ENCODE measurements around the gene HLA-E.
"Not testable (repeated sequence)": the region's sequence is repeated elsewhere in the genome, so short reads cannot be mapped to it uniquely, and the experiment has no call there.

HLA-E gene

DNA sequence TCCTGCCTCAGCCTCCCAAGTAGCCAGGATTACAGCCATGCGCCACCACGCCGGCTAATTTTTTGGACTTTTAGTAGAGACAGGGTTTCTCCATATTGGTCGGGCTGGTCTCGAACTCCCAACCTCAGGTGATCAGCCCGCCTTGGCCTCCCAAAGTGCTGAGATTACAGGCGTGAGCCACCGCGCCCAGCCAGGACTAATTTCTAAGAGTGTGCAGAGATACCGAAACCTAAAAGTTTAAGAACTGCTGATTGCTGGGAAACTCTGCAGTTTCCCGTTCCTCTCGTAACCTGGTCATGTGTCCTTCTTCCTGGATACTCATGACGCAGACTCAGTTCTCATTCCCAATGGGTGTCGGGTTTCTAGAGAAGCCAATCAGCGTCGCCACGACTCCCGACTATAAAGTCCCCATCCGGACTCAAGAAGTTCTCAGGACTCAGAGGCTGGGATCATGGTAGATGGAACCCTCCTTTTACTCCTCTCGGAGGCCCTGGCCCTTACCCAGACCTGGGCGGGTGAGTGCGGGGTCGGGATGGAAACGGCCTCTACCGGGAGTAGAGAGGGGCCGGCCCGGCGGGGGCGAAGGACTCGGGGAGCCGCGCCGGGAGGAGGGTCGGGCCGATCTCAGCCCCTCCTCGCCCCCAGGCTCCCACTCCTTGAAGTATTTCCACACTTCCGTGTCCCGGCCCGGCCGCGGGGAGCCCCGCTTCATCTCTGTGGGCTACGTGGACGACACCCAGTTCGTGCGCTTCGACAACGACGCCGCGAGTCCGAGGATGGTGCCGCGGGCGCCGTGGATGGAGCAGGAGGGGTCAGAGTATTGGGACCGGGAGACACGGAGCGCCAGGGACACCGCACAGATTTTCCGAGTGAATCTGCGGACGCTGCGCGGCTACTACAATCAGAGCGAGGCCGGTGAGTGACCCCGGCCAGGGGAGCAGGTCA is at the start of gene HLA-E:
Gene HLA-E (plus strand): TSS at position 429 of the 945 bp plus-strand sequence. CDS start 23 bp downstream, at position 452.
- DNase-seq (ENCODE audit: low read depth in 2 of 2): peak; percentile 78 to 91

DNA sequence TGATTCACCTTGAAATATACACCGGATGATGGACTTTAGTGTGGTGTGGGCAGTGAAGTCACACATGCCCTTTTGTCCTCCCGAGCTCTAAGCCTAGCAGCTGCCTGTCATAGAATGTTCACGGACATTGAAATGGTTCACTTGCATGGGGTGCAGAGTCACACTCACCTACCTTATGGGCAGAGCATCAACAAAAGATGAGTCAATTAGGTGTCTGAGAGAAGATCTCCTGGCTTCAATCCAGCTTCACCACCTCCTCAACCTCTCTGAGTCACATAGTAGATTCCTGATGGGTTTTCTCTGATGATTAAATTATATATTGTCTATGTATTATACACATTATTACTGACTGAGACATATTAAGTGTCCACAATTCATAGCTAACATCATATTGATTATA is 48.1 kb upstream of the HLA-E start:
- no peak for DNase-seq (ENCODE audit: low read depth in 2 of 2)

DNA sequence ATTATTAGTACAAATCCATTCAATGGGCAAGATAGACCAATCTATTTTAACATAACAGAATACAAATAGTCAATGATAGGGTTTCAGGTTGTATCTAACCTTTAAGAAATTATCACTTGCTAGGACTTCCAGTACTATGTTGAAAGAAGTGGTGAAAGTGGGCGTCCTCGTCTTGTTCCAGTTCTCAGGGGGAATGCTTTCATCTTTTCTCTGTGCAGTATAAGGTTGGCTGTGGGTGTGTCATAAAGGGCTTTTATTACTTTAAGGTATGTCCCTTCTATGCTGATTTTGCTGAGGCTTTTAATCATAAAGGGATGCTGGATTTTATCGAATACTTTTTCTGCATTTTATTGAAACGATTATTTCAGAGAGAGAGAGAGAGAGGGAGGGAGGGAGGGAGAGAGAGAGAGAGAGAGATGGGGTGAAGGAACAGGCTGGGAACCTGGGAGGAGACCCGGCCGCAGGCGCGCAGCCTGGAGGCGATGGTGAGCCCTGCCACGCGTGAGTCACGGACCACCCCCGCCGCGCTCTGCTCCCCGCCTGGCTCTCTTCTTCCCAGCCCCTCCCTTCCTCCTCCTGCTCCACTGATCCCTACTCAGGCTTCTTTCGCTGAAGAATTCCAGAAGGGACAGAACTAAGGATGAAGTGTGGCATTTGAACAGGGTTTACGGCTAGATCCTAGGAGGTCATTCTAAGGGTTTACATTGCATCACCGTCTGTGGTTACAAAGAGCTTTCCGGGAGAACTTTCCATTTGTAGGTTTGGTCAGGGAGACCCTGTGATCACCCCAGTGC is 45.5 kb upstream of the HLA-E start:
- DNase-seq (ENCODE audit: low read depth in 2 of 2): no peak

DNA sequence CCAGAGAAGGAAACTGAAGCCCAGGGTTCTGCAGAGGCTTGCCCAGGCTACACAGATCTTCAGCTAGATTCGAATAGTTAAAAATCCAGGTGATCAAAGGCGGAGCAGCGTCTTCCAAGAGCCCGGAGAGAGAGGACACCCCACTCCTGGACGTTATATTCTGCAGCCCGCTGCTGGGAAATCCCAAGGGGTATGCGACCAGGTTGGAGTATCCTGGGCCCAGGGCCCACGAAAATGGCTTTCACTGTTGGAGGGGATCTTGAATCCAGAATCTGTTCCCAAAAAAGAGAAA is 44.9 kb upstream of the HLA-E start:
- no peak for DNase-seq (ENCODE audit: low read depth in 2 of 2)

DNA sequence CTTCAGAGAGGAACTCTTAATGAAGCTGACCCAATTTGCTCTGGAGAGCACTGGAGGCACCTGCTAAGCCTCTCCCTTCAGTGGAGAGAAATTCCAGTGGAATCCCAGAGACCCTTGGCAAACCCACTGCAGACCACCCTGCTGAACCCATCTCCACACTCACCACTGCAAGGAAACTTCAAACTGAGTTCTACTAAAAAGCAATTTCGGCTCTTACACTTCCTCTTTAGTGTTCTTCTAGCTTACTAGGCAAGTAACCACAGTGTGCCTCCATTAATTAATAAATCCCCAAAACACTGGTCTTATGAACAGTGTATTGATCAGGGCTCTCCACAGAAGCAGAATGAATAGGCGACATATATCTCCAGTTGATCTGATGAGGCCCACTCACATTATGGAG is 43.0 kb upstream of the HLA-E start:
- DNase-seq (ENCODE audit: low read depth in 2 of 2): no peak

DNA sequence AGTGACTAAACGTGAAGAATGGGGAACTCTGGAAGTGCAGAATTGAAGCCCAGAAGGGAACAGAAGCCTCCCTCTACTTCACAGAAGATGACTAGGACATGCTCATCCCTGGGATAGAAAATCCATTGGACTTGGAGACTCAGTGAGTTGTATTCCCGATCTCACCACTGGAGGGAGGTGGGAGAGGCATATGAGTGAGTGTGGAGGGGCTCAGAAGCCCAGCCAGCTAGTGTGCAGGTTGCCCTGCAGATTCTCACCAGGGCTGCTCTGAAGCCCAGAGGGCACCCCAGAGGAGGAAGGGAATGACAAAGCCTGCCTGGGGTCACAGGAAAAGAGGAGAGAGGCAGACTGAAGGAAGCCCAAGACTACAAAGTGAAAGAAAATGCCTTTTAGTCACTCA is 42.1 kb upstream of the HLA-E start:
- DNase-seq (ENCODE audit: low read depth in 2 of 2): no peak

DNA sequence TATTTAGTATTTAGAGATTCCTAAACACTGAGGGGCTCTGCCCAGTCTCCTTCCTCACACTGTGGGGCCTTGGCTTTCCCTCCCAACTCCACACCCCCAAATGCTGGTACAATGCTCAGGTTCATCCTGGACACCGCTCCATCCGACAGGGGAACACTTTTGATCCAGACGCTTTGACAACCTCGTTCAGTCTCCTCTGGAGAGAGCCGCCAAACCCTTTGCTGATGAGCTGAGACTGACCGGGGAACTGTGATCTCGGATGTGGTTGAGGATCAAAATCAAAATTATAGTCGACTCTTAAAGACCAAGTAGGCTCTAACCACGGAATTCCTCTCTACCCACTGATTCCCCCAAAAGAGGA is 38.8 kb upstream of the HLA-E start:
- no peak for DNase-seq (ENCODE audit: low read depth in 2 of 2)

DNA sequence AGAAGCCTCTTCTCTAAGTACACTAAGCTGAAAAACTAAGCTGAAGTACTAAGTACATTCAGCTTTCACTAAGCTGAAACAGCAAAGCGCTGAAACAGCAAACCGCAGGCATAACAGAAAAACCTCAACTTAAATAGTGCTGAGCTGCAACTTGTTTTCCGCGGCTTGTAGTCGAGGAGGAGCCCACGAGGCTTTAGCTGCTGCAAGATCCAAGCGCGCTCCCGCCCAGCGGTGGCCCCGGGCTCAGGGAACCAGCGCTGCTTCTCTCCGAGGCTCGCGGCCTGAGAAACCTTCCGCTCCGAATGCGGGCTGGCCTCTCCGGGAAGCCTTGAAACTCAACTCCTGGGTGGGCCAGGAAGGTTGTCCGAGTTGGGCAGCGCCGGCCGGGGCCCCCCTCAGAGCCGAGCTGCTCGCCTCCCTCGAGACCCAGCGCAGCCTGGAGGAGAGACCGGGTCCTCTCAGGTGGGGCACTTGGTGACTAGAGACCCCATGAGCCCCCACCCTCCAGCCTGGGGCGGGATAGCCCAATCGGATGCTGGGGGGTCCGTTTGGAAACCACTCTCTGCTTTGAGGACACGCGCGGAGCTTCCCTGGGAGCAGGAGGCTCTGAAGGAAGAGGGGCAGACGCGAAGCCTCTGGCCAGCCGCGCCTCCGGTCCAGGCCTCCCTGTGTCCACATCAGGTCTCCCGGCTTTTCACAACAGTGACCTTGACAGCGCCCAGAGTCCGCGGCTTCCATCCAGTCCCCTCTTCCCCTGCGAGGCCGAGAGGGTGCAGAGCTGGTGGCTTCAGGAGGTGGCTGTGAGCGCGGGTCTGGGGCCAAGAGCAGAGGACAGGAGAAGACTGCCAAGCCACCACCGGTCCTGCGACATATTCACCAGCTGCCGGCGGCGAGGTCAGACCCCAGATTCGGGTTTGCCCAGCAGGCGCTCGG is 38.1 kb upstream of the HLA-E start:
- peak; percentile 31 to 39 for DNase-seq (ENCODE audit: low read depth in 2 of 2)

DNA sequence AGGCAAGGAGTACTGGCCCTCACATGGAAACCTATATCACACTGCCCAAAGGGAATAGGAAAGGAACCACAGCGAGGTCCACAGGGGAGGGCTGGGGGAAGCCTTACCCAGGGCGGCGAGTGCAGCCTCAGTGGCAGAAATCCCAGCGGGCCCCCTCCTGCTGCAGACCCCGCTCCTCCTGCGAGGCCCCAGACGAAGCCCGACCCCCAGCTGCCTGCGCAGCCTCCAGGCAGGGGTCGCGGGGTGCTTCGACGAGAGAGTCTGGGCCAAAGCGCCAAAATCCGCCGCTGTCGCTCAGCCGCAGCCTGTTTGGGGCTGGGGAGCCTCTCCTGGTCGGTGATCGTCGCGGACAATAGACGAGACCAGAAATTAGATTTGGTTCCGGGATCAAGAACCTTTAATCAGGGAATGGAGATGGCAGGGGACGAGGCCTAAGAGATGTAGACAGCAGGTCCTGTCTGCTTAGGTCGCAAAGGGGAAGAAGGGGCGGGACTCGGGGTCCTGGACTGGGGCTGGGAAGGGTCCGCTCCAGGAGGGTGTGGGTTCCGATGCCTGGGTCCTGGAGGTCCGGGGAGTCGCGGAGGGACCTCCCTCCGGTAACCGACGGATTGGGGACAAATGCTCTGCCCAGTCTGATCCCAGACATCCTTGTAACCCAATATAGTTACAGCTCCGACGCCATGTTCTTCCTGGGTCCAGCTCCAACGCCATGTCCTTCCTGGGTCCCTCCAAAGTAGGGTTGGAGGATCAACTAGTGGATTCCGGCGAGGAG is 36.4 kb upstream of the HLA-E start:
- no peak for DNase-seq (ENCODE audit: low read depth in 2 of 2)

DNA sequence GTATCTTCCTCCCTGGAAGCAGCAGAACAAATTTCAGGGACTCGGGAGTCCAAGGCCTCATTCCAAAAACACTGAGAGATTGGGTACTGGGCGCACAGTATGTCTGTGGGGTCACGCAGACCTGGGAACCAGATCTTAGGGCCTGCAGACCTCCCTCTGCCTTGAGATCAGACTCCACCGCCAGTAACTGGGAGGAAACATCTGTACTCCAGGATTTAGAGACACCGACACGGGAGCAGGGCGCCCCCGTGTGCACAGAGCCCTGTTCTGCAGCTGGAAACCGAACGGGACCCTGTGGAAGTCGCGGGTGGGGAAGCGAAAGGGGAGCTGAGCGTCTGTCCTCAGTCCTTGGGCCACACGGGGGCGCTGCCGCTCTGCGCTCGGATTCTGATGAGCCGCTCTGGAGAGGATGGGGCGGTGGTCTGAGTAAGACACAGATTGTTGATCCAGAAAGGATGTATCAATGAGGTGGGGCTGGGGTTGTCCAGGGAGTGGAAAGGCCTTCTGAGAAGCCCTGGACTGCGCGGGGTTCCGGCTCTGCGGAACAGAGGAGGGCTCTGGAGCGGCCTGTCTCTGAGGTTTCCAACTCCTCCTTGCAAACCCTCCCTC is 35.7 kb upstream of the HLA-E start:
- DNase-seq (ENCODE audit: low read depth in 2 of 2): peak; percentile 64 to 74

DNA sequence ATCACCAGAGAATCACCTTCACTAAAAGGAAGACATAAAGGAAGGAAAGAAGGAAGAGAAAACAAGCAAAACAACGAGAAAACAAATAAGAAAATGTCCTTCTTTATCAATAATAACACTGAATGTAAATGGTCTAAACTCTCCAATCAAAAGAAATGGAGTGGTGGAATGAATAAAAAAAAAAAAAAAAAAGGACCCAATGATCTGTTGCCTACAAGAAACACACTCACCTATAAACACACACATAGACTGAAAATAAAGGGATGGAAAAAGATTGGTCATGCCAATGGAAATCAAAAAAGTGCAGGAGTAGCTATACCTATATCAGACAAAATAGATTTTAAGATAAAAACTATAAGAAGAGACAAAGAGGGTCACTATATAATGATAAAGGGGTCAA is 30.2 kb upstream of the HLA-E start:
- no peak for DNase-seq (ENCODE audit: low read depth in 2 of 2)

DNA sequence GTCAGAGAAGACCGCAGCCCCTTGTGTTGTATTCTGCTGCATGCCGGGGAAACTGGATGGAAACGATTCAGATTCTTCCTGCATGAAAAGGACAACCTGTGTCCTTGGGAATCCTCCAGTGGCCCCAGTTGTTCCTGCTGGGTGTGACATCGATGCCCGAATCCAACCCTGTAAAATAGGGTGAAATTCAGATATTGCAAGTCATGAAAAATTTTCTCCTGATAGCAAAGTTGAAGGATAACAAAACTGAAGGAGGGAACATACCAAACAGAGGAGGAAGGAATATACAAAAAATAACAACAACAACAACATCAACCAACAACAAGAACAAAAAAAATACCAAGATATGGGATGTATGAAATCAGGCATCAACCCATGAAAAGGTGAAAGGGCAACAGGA is 28.3 kb upstream of the HLA-E start:
- DNase-seq (ENCODE audit: low read depth in 2 of 2): no peak

DNA sequence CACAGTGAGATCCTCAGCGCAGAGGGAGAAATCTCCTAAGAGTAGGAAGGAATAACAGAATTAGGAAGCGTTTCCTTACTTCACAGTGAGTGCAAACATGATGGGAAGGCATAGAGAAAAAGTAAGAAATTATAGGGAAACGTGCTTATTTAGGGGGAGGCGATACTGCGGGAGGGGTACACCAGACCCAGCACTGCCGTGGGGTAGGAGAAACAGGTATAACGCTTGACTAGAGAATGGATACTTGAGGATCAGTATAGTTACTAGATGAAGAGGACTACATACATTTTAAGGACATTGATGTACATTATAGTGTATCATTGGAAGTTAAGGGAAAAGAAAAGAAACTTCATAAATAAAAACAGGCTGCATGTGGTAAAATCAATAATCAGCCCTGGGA is 26.8 kb upstream of the HLA-E start:
- no peak for DNase-seq (ENCODE audit: low read depth in 2 of 2)

DNA sequence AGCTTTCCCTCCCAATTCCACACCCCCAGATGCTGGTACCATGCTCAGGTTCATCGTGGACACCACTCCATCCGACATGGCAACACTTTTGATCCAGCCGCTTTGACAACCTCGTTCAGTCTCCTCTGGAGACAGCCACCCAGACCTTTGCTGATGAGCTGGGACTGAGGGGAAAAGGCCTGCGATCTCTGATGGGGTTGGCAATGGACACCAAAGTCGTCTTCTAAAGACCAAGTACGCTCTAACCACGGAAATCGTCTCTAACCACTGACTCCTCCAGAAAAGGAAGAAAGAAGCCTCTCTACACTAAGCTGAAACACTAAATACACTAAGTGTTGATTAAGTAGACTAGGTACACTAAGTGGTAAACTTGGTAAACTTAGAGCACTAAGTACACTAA is 26.1 kb upstream of the HLA-E start:
- no peak for DNase-seq (ENCODE audit: low read depth in 2 of 2)

DNA sequence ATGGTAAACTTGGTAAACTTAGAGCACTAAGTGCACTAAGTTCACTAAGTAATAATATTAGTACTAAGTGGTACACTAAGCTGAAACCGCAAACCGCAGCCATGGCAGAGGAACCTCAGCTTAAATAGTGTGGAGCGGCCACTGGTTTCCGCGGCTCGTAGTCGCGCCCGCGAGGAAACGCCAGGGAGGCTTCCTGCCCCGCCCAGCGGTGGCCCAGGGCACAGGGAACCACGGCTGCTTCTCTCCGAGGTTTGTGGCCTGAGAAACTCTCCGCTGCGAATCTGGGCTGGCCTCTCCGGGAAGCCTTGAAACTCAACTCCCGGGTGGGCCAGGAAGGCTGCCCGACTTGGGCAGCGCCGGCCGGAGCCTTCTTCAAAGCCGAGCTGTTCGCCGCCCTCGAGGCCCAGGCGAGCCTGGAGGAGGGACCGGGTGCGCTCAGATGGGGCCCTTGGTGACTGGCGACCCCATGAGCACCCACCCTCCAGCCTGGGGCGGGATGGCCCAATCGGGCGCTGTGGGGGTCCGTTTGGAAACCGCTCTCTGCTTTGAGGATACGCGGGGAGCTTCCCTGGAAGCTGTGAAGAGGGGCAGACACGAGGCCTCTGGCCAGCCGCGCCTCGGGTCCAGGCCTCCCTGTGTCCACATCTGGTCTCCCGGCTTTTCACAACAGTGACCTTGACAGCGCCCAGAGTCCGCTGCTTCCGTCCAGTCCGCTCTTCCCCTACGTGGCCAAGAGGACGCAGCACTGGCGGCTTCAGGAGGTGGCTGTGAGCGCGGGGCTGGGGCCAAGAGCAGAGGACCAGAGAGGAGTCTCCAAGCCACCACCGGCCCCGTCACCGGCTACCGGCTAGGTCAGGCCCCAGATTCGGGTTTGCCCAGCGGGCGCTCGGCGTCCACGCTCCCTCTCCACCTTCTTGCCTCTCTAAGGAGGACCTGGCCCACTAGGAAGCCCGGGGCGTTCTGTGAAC is 25.4 kb upstream of the HLA-E start:
- peak in 1 of 2 donors; percentile 39 for DNase-seq (ENCODE audit: low read depth in 2 of 2)

DNA sequence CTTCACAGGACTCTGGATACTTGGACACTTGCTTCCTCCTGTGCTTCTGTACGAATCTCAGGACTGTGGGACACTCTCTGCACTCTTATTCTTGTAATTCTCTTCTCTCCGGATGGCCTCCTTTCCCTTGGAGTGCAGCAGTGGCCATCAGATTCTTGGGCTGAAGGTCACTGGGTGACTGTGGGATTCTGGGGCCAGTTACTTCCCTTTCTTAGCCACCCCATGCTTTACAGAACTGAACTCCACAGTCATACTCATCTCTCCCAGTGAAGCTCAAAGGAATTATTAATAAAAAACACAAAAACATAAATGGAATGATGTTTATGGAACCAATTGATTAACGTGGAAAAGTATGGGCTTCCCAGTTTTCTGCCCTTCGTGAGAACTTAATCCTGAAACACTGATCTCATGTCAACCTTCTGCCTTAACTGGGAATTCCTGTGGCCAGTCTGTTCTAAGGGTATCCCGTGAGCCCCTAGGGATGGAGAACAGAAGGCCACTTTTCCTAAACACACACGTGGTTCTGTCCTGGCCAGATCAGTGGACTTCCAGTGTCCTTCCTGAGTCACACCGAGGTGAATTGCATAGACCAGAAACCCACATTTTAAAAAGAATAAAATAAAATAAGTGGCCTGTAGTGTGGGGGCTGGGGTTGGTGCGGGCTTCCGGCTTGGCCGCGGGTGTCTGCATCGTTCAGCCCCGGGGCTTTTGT is 23.6 kb upstream of the HLA-E start:
- DNase-seq (ENCODE audit: low read depth in 2 of 2): no peak

DNA sequence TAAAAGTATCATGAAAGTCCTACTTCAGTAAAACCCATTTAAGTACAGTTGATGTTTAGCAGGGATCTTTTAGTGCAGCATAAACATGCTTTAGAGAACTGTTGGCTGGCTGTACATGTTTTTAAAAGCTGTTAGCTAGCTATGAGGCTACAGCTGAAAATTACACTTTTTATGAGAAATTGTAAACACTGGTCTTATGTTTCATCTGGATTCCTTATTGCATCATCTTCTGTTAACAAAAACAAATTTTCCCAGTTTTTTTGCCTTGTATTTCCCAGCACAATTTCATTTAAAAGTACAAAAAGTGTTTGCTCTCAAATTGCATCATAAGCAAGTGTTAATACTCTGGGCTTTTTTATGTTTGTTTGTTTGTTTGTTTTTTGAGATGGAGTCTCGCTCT is 18.3 kb upstream of the HLA-E start:
- no peak for DNase-seq (ENCODE audit: low read depth in 2 of 2)

DNA sequence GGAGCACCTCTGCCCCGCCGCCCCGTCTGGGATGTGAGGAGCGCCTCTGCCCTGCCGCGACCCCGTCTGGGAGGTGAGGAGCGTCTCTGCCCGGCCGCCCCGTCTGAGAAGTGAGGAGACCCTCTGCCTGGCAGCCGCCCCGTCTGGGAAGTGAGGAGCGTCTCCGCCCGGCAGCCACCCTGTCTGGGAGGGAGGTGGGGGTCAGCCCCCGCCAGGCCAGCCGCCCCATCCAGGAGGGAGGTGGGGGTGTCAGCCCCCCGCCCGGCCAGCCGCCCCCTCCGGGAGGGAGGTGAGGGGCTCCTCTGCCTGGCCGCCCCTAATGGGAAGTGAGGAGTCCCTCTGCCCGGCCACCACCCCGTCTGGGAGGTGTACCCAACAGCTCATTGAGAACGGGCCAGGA is 14.2 kb upstream of the HLA-E start:
- not testable (repeated sequence) for DNase-seq (ENCODE audit: low read depth in 2 of 2)

DNA sequence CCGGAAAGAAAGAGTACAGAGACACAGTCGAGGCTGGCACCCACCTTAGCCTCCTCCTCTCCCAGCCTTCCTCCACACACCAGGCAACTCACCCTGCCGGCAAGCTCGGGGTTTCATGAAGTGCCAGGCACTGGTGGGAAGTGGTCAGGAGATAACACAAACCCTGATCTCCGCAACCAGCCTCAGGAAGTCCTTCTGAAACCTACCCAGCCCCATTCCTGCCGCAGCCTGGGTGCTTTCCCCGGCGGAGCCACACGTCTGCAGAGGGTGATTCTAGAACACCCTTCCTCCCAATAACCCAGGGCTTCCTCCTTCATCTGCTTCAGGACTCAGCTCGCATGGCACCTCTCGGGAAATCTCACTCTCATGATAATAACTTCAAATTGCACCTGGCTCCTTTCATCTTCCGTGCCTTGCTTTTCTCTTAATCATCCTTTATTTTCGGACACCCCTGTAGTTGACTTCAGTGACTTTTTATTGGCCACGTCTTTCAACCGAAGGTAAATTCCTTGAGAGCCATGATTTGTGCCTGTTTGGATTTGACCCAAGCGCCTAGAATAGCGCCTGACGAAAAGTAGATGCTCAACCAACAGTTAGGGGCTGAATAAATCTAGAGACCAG is 8.7 kb upstream of the HLA-E start:
- DNase-seq (ENCODE audit: low read depth in 2 of 2): no peak

All from activated CD8-positive, alpha-beta memory T cell treated with anti-CD3 and anti-CD28 coated beads for 4 hours (primary cell).